Natural killer cell (primary cell): ENCODE results near the gene SNAPC2. TPM values are rescaled to one million over a fixed set of nuclear protein-coding genes. Genes with fewer than 3 reads are reported as not detected.

Experiments used
- ATAC-seq, 3 donors: fragments of 150-1000 bp in 2 of 3; fragments of 200-7000 bp in 1 of 3; cut with Tn5 transposase; 1 replicate in 1 of 3; 2 replicates in 2 of 3; pipeline ENCODE4 v1.10.0; 2021; ENCODE audit warnings: mild to moderate bottlenecking in 2 of 3, moderate library complexity in 2 of 3
- DNase-seq, 2 donors: peaks; one replicate each; pipeline versions ENCODE4 v3.0.0 to v3.0.0-alpha.2; 2013 to 2021; ENCODE audit warnings: mixed read lengths in 1 of 2
- H3K27ac ChIP-seq: one replicate; pipeline ENCODE4 v1.5.1; 2013; ENCODE audit warnings: mild to moderate bottlenecking, low read length
- H3K27me3 ChIP-seq: one replicate; pipeline ENCODE4 v1.6.1; 2013; ENCODE audit warnings: low read length; ENCODE audit not compliant: control insufficient read depth, insufficient read depth
- H3K36me3 ChIP-seq: one replicate; pipeline ENCODE4 v1.6.1; 2013; ENCODE audit warnings: low read length; ENCODE audit not compliant: control insufficient read depth, insufficient read depth
- H3K4me1 ChIP-seq: one replicate; pipeline ENCODE4 v1.6.1; 2013; ENCODE audit warnings: low read length; ENCODE audit not compliant: control insufficient read depth, insufficient read depth
- H3K4me3 ChIP-seq: one replicate; pipeline ENCODE4 v1.5.1; 2013; ENCODE audit warnings: low read length
- H3K9me3 ChIP-seq: one replicate; pipeline ENCODE4 v1.6.1; 2013; ENCODE audit warnings: low read length; ENCODE audit not compliant: control insufficient read depth, insufficient read depth
- H3K27ac Mint-ChIP-seq, 2 donors: one replicate each; pipeline ENCODE4 v1.8.0; 2022; ENCODE audit warnings: mild to moderate bottlenecking in 2 of 2, mixed read lengths in 2 of 2, moderate library complexity in 1 of 2
- H3K27me3 Mint-ChIP-seq, 2 donors: one replicate each; pipeline ENCODE4 v1.8.0; 2022; ENCODE audit warnings: low read depth in 2 of 2, mixed read lengths in 2 of 2
- H3K36me3 Mint-ChIP-seq: one replicate; pipeline ENCODE4 v1.8.0; 2022; ENCODE audit warnings: mixed read lengths
- H3K4me1 Mint-ChIP-seq, 2 donors: one replicate each; pipeline ENCODE4 v1.8.0; 2022; ENCODE audit warnings: mixed read lengths in 2 of 2
- H3K4me3 Mint-ChIP-seq: one replicate; pipeline ENCODE4 v1.8.0; 2022; ENCODE audit warnings: mild to moderate bottlenecking, moderate library complexity, mixed read lengths
- H3K9me3 Mint-ChIP-seq, 2 donors: one replicate each; pipeline ENCODE4 v1.8.0; 2022; ENCODE audit warnings: mixed read lengths in 2 of 2
- WGBS: methylation state at CpG from one replicate; pipeline ENCODE4 v1.1.7; 2013; ENCODE audit warnings: missing lambda C conversion rate; ENCODE audit not compliant: insufficient coverage; 5-methylcytosine and 5-hydroxymethylcytosine counted together
- intact Hi-C: fragments of 100-400 bp; cut with micrococcal nuclease; formaldehyde crosslinking; loops from one replicate; pipeline ENCODE4 v1.14.2; 2022
- total RNA-seq, 4 donors: library from RNA; stranded (reverse); fragments of 120-200 nt in 1 of 4; gene quantifications; one replicate each; pipeline versions ENCODE4 v1.2.3 to v1.2.4, GENCODE V29; 2013 to 2022
- TF ChIP-seq, protein P1 (sequence below): fragments of 200-600 bp; IDR thresholded peaks from one replicate; pipeline ENCODE4 v1.8.0; 2022; ENCODE audit warnings: antibody characterized with exemption

SNAPC2 gene
- total RNA-seq, 3 donors from 2014 or later (not counting 1 experiment from before 2014, with no cell fraction given): 22.1 to 32.4 (median 27.1) TPM

DNA sequence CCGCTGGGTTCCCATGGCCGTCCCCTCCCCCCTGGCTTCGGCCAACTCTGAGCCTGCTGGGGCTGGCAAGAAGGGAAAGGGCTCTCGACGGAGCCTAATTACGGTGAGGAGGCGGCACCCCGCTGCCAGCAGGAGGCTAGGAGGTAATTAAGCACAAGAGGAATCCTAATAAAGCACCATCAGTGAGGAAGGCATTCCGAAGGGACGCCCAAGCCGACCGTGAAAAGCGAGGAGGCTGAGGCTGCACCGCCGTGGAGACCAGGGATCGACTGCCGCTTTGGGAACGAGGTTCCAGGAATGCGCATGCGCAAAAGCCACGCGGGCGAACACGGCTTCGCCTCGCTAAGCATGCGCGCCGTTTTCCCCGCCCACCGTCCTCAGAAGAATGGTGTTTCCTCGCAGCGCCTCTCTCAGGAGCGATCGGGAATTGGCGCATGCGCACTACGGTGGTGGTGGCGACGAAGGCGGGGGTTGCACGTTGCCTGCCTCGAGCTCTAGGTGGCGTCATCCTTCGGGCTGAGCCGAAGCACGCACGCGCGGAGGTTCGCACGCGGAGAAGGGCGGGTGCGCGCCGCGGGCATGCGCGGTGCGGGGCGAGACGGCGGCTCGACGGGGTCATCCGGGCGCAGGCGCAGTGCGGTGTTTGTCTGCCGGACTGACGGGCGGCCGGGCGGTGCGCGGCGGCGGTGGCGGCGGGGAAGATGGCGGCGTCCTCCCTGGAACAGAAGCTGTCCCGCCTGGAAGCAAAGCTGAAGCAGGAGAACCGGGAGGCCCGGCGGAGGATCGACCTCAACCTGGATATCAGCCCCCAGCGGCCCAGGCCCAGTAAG is 16.7 kb upstream of the SNAPC2 start, which contains the start of gene MAP2K7:
Gene MAP2K7, plus strand, starts transcription at position 634 of the 830 bp plus-strand sequence. Its CDS starts 68 bp downstream, at position 702.
- Mint-ChIP-seq H3K4me3 (peak within 1 kb of the TSS; percentile 93), H3K36me3 (no peaks in the 10 kb centered on the region), H3K27me3 (peaks cover 0 to 3% of the 10 kb centered on the region in 2 donors), H3K27ac (peak within 1 kb of the TSS; percentile 95 to 99), H3K4me1 (peaks cover 20 to 47% of the 10 kb centered on the region in 2 donors), H3K9me3 (no peaks in the 10 kb centered on the region)
- ATAC-seq: peak; percentile 71 to 87 (median 72)
- Histone ChIP-seq H3K27ac (peak within 1 kb of the TSS; percentile 88), H3K4me3 (peak within 1 kb of the TSS; percentile 62), H3K27me3 (no peaks in the 10 kb centered on the region), H3K36me3 (peaks cover 9% of the 10 kb centered on the region), H3K4me1 (peaks cover 32% of the 10 kb centered on the region), H3K9me3 (no peaks in the 10 kb centered on the region)
- intact Hi-C loops: loop anchor here (1.0 to 2.0 kb wide), 3 partner anchors 17 to 40 kb away; partner anchors contain the start of genes SNAPC2 and TIMM44
- WGBS: under 1% methylated on average over 89 of the region's 89 CpGs
- peak; percentile 100 for DNase-seq
- TF ChIP-seq, protein P1, sequence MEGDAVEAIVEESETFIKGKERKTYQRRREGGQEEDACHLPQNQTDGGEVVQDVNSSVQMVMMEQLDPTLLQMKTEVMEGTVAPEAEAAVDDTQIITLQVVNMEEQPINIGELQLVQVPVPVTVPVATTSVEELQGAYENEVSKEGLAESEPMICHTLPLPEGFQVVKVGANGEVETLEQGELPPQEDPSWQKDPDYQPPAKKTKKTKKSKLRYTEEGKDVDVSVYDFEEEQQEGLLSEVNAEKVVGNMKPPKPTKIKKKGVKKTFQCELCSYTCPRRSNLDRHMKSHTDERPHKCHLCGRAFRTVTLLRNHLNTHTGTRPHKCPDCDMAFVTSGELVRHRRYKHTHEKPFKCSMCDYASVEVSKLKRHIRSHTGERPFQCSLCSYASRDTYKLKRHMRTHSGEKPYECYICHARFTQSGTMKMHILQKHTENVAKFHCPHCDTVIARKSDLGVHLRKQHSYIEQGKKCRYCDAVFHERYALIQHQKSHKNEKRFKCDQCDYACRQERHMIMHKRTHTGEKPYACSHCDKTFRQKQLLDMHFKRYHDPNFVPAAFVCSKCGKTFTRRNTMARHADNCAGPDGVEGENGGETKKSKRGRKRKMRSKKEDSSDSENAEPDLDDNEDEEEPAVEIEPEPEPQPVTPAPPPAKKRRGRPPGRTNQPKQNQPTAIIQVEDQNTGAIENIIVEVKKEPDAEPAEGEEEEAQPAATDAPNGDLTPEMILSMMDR: peak; percentile 57

DNA sequence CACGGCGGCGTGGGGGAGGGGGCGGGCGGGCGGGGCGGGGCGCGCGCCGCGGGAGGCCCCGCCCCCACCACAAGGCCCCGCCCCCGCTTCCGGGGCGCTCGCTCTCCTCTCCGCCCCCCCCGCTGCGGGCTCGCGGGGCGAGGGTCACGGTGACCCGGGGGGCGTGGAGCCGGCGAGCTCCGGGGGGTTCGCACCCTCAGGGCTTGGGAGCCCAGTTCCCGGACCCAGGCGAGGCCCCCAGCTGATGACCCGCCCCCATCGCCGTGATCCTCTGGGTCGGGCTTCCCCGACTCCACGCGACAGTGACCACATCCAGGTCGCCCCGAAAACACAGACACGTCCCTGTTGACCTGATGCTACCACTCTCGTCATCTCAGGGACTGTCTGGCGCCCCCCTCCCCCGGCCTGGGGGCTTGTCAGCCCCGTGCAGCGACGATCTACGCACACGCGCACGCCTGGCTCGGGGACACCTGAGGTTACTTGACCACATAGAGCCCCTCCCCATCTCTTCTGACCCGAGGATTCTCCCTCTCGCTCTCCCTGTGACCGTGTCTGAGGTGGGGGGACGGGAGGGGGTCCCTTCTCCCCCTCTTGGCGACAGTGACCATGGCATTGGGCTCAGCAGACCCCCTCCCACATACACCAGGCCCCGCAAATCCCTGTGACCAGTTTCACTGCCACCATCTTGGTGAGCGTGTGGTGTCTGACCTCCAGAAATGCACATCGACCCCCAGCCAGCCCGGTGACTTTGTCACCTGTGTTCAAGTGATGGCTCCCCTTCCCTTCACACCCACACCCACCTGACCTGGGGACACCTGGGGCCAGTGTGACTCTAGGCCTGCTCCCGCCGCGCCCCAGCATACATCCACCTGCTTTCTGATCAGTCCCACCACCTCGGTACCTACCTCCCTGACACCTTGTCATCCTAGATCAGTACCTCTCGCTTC is 15.8 kb upstream of the SNAPC2 start:
- H3K9me3 Mint-ChIP-seq: no peaks in the 10 kb centered on the region
- WGBS: 11% methylated on average over 66 of the region's 68 CpGs
- Histone ChIP-seq H3K27ac (peak overlapping the region; percentile 88), H3K27me3 (no peaks in the 10 kb centered on the region), H3K36me3 (peaks cover 12% of the 10 kb centered on the region), H3K4me3 (peak overlapping the region; percentile 57), H3K9me3 (no peaks in the 10 kb centered on the region), H3K4me1 (peaks cover 32% of the 10 kb centered on the region)
- peak overlapping the region; percentile 91 for H3K4me3 Mint-ChIP-seq
- peak overlapping the region; percentile 95 to 99 for H3K27ac Mint-ChIP-seq
- H3K36me3 Mint-ChIP-seq: no peaks in the 10 kb centered on the region
- DNase-seq (peak; percentile 90 to 91), ATAC-seq (peak; percentile 70 to 83 (median 77))
- peaks cover 20 to 47% of the 10 kb centered on the region in 2 donors for H3K4me1 Mint-ChIP-seq
- TF ChIP-seq, protein P1: no peak
- intact Hi-C loops: loop anchor here (1.0 kb wide), 1 partner anchor 16 kb away; the partner anchor contains the start of gene SNAPC2
- peaks cover 0 to 3% of the 10 kb centered on the region in 2 donors for H3K27me3 Mint-ChIP-seq

DNA sequence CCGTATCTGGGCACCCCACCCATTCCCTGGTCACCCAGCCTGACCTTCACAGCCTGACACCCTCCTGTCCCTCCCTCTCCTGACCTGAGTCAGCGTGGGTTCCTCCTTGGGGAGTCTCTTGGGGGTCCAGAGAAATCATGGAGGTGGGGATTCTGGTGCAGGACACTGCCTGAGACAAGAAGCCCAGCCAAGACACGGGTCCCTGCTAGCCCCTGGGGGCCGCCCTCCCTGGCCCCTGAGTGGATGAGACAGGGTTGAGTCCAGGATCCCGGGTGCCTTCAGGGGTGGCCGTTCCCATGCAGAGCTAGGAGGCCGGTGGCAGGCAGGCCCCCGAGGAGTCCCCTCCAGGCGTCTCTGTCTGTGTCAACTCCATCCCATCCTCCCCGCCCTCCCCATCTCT is 14.9 kb upstream of the SNAPC2 start:
- DNase-seq (peak; percentile 15 to 21), ATAC-seq (no peak)
- H3K9me3 Mint-ChIP-seq: no peaks in the 10 kb centered on the region
- intact Hi-C loops: no loop called here
- peak overlapping the region; percentile 91 for H3K4me3 Mint-ChIP-seq
- peak overlapping the region; percentile 88 for H3K27ac ChIP-seq
- H3K4me1 ChIP-seq: peaks cover 32% of the 10 kb centered on the region
- no peaks in the 10 kb centered on the region for H3K36me3 Mint-ChIP-seq
- TF ChIP-seq, protein P1: no peak
- H3K4me1 Mint-ChIP-seq: peaks cover 20 to 47% of the 10 kb centered on the region in 2 donors
- no peaks in the 10 kb centered on the region for H3K27me3 ChIP-seq
- H3K27ac Mint-ChIP-seq: peak overlapping the region; percentile 95 to 99
- H3K36me3 ChIP-seq: peaks cover 15% of the 10 kb centered on the region
- no peak overlapping the region for H3K4me3 ChIP-seq
- no peaks in the 10 kb centered on the region for H3K9me3 ChIP-seq
- peaks cover 0 to 3% of the 10 kb centered on the region in 2 donors for H3K27me3 Mint-ChIP-seq
- WGBS: 92% methylated on average over 10 of the region's 10 CpGs
